K562 (cell line): Measurements from ENCODE around the gene MRPS15. TPM values are rescaled to one million over a fixed set of nuclear protein-coding genes. Genes with fewer than 3 reads are reported as not detected.
"Not testable (repeated sequence)": the region's sequence is repeated elsewhere in the genome, so short reads cannot be mapped to it uniquely, and the experiment has no call there.

Experiments used
- ATAC-seq: fragments of 200-7000 bp; cut with Tn5 transposase; 3 replicates; pipeline ENCODE4 v1.9.1; 2020; ENCODE audit warnings: moderate library complexity
- BruUV-seq: library from RNA; stranded (reverse); fragments of 400-500 nt; replicated peaks from 2 replicates; lab custom pipeline; 2021; lab: Mats Ljungman, UMichigan
- CTCF ChIA-PET: fragments of 300-600 bp; formaldehyde crosslinking; extraction: SDS; loops from one replicate; lab custom pipeline; 2021; ENCODE audit warnings: low intra/inter-chr PET ratio; lab: Yijun Ruan, JAX
- POLR2A ChIA-PET: fragments of 300-600, 350-650 bp; sonication (Branson Sonifier 250); formaldehyde crosslinking; extraction: SDS; loops from one replicate; lab custom pipeline; 2021; ENCODE audit warnings: antibody characterized with exemption, inconsistent platforms; lab: Yijun Ruan, JAX
- DNase-seq, 4 experiments: peaks; one replicate each; pipeline versions ENCODE4 v3.0.0 to v3.0.0-alpha.2; 2011 to 2018; ENCODE audit warnings: low spot score in 3 of 4, mixed read lengths in 3 of 4; ENCODE audit errors: extremely low read depth in 1 of 4
- FAIRE-seq: peaks from 2 replicates; lab custom pipeline; 2011; peaks lifted over from hg19 to GRCh38; lab: Jason Lieb, UNC
- H2AFZ ChIP-seq: 2 replicates; pipeline ENCODE4 v1.6.0; 2011; ENCODE audit warnings: low read depth, low read length, control low read depth, inconsistent platforms
- H3K27ac ChIP-seq: fragments of 200-600 bp; 3 replicates; pipeline ENCODE4 v1.8.0; 2011; ENCODE audit warnings: low read depth, mild to moderate bottlenecking, control low read depth, inconsistent platforms, low read length, moderate library complexity, mixed read lengths; ENCODE audit errors: extremely low read depth
- H3K27me3 ChIP-seq, 2 experiments: fragments of 300-600 bp in 1 of 2; 2 replicates in 1 of 2; 3 replicates in 1 of 2; pipeline versions ENCODE4 v1.6.0 to v1.8.0; 2011; ENCODE audit warnings: inconsistent platforms in 2 of 2, low read length in 2 of 2, mild to moderate bottlenecking in 1 of 2, mixed read lengths in 1 of 2, moderate library complexity in 1 of 2; ENCODE audit not compliant: control insufficient read depth in 2 of 2, insufficient read depth in 2 of 2
- H3K36me3 ChIP-seq: fragments of 300-600 bp; 3 replicates; pipeline ENCODE4 v1.8.0; 2011; ENCODE audit warnings: mild to moderate bottlenecking, low read length, inconsistent platforms; ENCODE audit not compliant: control insufficient read depth, insufficient read depth
- H3K4me1 ChIP-seq, 2 experiments: fragments of 200-600 bp in 1 of 2; replicated peaks in 1 of 2; 2 replicates in 1 of 2; 3 replicates in 1 of 2; pipeline versions ENCODE4 v1.5.1 to v1.8.0; 2011; ENCODE audit warnings: inconsistent platforms in 2 of 2, low read length in 2 of 2, mild to moderate bottlenecking in 1 of 2, mixed read lengths in 1 of 2, moderate library complexity in 1 of 2; ENCODE audit not compliant: control insufficient read depth in 2 of 2, insufficient read depth in 2 of 2
- H3K4me2 ChIP-seq: 2 replicates; pipeline ENCODE4 v1.6.1; 2011; ENCODE audit warnings: low read length, control low read depth, inconsistent platforms, mixed read lengths; ENCODE audit not compliant: insufficient read depth
- H3K4me3 ChIP-seq: fragments of 200-600 bp; sonication (generic), shearing (Covaris generic); 2 replicates; pipeline ENCODE4 v1.5.1; 2016; ENCODE audit warnings: control low read depth, inconsistent platforms
- H3K79me2 ChIP-seq: fragments of 200-600 bp; 3 replicates; pipeline ENCODE4 v1.8.0; 2011; ENCODE audit warnings: low read length, inconsistent platforms; ENCODE audit not compliant: control insufficient read depth, insufficient read depth
- H3K9ac ChIP-seq, 2 experiments: 2 replicates each; pipeline versions ENCODE4 v1.6.0 to v1.6.1; 2011; ENCODE audit warnings: low read depth in 2 of 2, low read length in 2 of 2, control low read depth in 1 of 2, inconsistent platforms in 1 of 2, mild to moderate bottlenecking in 1 of 2, mixed read lengths in 1 of 2; ENCODE audit not compliant: insufficient read depth in 1 of 2
- H3K9me1 ChIP-seq: one replicate; pipeline ENCODE4 v1.6.0; 2011; ENCODE audit warnings: inconsistent platforms, mild to moderate bottlenecking, low read length, moderate library complexity; ENCODE audit not compliant: control insufficient read depth, insufficient read depth
- H3K9me3 ChIP-seq: replicated peaks from 2 replicates; pipeline ENCODE4 v1.5.1; 2011; ENCODE audit warnings: low read depth, low read length, inconsistent platforms; ENCODE audit not compliant: control insufficient read depth, insufficient read depth
- H4K20me1 ChIP-seq: replicated peaks from 2 replicates; pipeline ENCODE4 v1.6.1; 2011; ENCODE audit warnings: low read length, inconsistent platforms, mixed read lengths; ENCODE audit not compliant: control insufficient read depth, insufficient read depth
- BCOR ChIP-seq: fragments of 450-650 bp; IDR thresholded peaks from 2 replicates; pipeline ENCODE4 v1.6.1; 2016
- EZH2 ChIP-seq: IDR thresholded peaks from 2 replicates; pipeline ENCODE4 v1.6.1; 2012; ENCODE audit warnings: low read depth, mild to moderate bottlenecking, inconsistent platforms, low read length, borderline replicate concordance
- RBM25 ChIP-seq: fragments of 200-400 bp; formaldehyde crosslinking; IDR thresholded peaks from 2 replicates; pipeline ENCODE4 v1.6.1; 2018; ENCODE audit warnings: low read length, low read depth, moderate library complexity; ENCODE audit not compliant: severe bottlenecking
- SMARCA5 ChIP-seq: fragments of 450-650 bp; IDR thresholded peaks from 2 replicates; pipeline ENCODE4 v1.6.1; 2016
- SPI1 ChIP-seq: IDR thresholded peaks from 2 replicates; pipeline ENCODE4 v1.6.1; 2011; ENCODE audit warnings: low read depth, low read length, control low read depth, borderline replicate concordance
- ZNF121 ChIP-seq: sonication (generic); formaldehyde crosslinking; conservative IDR thresholded peaks from 2 replicates; pipeline ENCODE4 v1.8.0; 2022; ENCODE audit warnings: missing genetic modification reagents
- ZNF384 ChIP-seq: IDR thresholded peaks from 2 replicates; pipeline ENCODE4 v1.6.1; 2012; ENCODE audit warnings: low read depth, low read length, improper control_type of control experiment
- WGBS: fragments of 100-300 bp; shearing (Covaris generic); methylation state at CpG from one replicate; pipeline ENCODE4 v1.1.6; 2016; ENCODE audit warnings: low coverage, mixed read lengths; ENCODE audit not compliant: insufficient coverage; ENCODE audit errors: missing lambda C conversion rate; 5-methylcytosine and 5-hydroxymethylcytosine counted together
- in situ Hi-C: fragments of 300-500 bp; cut with MboI; formaldehyde crosslinking; loops from 4 replicates; pipeline ENCODE4 v1.15.0; 2018; ENCODE audit warnings: inconsistent platforms, mixed read lengths
- intact Hi-C: fragments of 100-400 bp; cut with micrococcal nuclease; formaldehyde crosslinking; loops from 2 replicates; pipeline ENCODE4 v1.14.2; 2022
- polyA plus RNA-seq, 8 experiments: library from polyadenylated mRNA; depleted of rRNA in 4 of 8; stranded (reverse) in 5 of 8; unstranded in 3 of 8; fragments of >200 nt; fragmentation: Nextera tagmentation in 2 of 8; fragmentation: Illumina TruSeq in 1 of 8; extraction: Ambion mirVana in 2 of 8; extraction: Trizol in 1 of 8; gene quantifications; 2 replicates each; pipeline versions ENCODE4 v1.2.1 to v1.2.3, GENCODE V29; 2011 to 2014; ENCODE audit warnings: inconsistent platforms in 1 of 8, missing spikeins in 1 of 8
- total RNA-seq, 7 experiments: library from RNA; depleted of rRNA in 6 of 7; stranded (reverse); fragments of >200 nt in 6 of 7; fragmentation: Illumina TruSeq in 2 of 7; extraction: Trizol in 2 of 7; gene quantifications; 2 replicates each; pipeline versions ENCODE4 v1.2.1 to v1.2.3, GENCODE V29; 2011 to 2021; ENCODE audit warnings: low replicate concordance in 1 of 7
- TF ChIP-seq, protein P1 (sequence below): sonication (generic); formaldehyde crosslinking; IDR thresholded peaks from 2 replicates; pipeline ENCODE4 v1.9.0; 2022; ENCODE audit warnings: mild to moderate bottlenecking, missing genetic modification reagents

MRPS15 gene
- total and polyA plus RNA-seq, 9 of the 15 experiments (the other 6 are each of a cell fraction or from before 2014, with no cell fraction given): 62.9 to 286 (median 149) TPM

DNA sequence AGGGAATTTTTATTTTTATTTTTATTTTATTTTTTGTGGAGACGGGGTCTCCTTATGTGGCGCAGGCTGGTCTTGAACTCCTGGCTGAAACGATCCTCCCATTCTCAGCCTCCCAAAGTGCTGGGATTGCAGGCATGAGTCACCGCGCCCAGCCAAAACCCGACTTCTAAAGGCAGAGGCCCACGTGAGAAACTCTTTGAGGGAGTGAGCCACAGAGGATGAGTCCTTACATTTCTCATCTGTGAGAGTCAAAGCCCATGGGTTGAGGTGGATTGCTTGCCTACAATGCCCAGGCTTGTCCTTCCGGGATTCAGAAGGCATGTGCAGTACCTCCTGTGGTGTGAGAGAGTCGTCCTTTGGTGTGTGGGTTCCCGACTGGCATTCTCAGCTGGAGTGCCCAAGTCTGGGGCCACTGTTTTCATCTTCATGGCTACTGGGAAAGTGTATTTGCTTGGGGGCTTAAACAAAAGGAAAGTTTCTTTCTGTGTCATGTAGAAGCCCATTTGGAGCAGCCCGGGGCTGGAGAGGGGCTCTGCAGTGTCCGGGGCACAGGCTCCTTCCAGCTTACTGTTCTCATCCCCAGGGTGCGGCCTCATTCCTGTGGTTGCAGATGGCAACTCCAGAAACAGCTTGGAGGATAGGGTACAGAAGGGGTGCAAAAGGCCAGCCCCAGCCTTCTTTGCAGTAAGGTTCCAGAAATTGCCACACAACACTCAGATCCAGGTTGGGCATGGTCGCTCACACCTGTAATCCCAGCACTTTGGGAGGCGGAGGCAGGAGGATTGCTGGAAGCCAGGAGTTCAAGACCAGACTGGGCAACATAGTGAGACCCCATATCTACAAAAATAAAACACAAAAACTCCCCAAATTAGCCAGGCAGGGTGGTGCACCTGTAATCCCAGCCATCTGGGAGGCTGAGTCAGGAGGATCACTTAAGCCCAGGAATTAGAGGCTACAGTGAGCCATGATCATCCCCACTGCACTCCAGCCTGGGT lies 47.9 kb upstream of the MRPS15 start (continued):
- TF ChIP-seq EZH2: no peak
- TF ChIP-seq, protein P1, sequence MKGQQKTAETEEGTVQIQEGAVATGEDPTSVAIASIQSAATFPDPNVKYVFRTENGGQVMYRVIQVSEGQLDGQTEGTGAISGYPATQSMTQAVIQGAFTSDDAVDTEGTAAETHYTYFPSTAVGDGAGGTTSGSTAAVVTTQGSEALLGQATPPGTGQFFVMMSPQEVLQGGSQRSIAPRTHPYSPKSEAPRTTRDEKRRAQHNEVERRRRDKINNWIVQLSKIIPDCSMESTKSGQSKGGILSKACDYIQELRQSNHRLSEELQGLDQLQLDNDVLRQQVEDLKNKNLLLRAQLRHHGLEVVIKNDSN (CRISPR knock-in tag): peak; percentile 26; the same call in 1 of the 2 replicates

DNA sequence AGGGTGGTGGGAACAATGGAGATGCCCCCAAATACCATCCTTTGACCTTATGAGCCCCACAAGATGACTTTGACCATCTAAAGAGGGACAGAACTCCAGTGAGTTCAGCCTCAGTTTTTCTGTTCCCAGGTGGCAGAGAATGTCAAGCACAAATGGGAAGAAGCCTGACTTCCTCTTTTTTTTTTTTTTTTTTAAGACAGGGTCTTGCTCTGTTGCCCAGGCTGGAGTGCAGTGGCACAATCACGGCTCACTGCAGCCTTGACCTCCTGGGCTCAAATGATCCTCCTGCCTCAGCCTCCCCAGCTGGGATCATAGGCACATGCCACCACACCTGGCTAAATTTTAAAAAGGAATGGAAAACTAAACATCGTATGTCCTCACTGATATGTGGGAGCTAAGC lies 47.0 kb upstream of the MRPS15 start:
- in situ Hi-C loops, DNase-seq, H3K79me2 ChIP-seq, H3K9me1 ChIP-seq, H2AFZ ChIP-seq, H4K20me1 ChIP-seq, H3K9ac ChIP-seq, H3K4me3 ChIP-seq, H3K27ac ChIP-seq, H3K4me2 ChIP-seq, H3K9me3 ChIP-seq, BruUV-seq, CTCF ChIA-PET, H3K36me3 ChIP-seq, FAIRE-seq, ATAC-seq: not testable (repeated sequence)
- peak; percentile 94 for TF ChIP-seq SPI1
- TF ChIP-seq RBM25: peak; percentile 32
- peak; percentile 70; the same call in 1 of the 2 replicates for TF ChIP-seq SMARCA5
- TF ChIP-seq BCOR: peak; percentile 79
- TF ChIP-seq ZNF384: peak; percentile 76
- TF ChIP-seq ZNF121 (CRISPR knock-in tag): peak; percentile 100
- WGBS: 24% methylated on average over 2 of the region's 2 CpGs
- POLR2A ChIA-PET: interaction anchor here (1.2 kb wide), 1 partner anchor 29 kb away, joined by 3 read pairs; the partner anchor contains the start of gene CSF3R
- peaks cover 12 to 17% of the 10 kb centered on the region in 2 experiments for H3K4me1 ChIP-seq
- intact Hi-C loops: loop anchor here (2.0 kb wide), 1 partner anchor 64 kb away; no protein-coding TSS in a partner anchor
- peaks cover 0 to 12% of the 10 kb centered on the region in 2 experiments; a peak in 2 of 5 replicates for H3K27me3 ChIP-seq
